NCI-H2171 (cell line): ENCODE results near the gene PRRT2.
A peak's percentile ranks its signal among the peaks of the same experiment; 100 is the strongest.

Experiments
- DNase-seq: peaks from one replicate; lab custom pipeline; 2025; lab: John Stamatoyannopoulos, UW

PRRT2 gene

GRCh38 chr16:29811170-29811895 is 660 bp upstream of the PRRT2 start:
- DNase-seq, result peak; percentile 87

- no peak for DNase-seq
Observed at GRCh38 chr16:29812754-29813643, 1.0 kb downstream of the PRRT2 start.

- DNase-seq, result no peak
Observed at GRCh38 chr16:29813644-29814562, 1.9 kb downstream of the PRRT2 start.

DNA sequence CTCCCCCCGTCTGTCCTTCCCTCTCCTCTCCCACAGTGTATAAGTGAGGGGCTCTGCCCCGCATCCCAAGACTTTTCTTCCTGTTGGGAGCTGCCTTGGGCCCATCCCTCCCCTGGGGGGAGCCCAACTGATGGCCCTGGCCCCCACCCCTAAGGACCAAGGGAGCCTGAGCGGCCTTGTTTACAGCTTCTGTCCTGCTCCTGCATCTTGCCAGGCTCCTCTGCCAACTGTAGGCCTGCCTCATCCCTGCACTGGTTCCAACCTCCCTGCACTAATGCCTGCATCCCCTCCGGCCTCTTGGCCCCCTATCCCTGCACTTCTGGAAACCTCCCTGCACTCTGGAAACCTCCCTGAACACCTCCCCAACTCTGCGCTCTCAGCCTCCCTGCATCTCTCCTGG is 2.6 kb downstream of the PRRT2 start:
- DNase-seq, result no peak

- peak; percentile 91 for DNase-seq
Observed at GRCh38 chr16:29815032-29815721, 3.2 kb downstream of the PRRT2 start.

DNA sequence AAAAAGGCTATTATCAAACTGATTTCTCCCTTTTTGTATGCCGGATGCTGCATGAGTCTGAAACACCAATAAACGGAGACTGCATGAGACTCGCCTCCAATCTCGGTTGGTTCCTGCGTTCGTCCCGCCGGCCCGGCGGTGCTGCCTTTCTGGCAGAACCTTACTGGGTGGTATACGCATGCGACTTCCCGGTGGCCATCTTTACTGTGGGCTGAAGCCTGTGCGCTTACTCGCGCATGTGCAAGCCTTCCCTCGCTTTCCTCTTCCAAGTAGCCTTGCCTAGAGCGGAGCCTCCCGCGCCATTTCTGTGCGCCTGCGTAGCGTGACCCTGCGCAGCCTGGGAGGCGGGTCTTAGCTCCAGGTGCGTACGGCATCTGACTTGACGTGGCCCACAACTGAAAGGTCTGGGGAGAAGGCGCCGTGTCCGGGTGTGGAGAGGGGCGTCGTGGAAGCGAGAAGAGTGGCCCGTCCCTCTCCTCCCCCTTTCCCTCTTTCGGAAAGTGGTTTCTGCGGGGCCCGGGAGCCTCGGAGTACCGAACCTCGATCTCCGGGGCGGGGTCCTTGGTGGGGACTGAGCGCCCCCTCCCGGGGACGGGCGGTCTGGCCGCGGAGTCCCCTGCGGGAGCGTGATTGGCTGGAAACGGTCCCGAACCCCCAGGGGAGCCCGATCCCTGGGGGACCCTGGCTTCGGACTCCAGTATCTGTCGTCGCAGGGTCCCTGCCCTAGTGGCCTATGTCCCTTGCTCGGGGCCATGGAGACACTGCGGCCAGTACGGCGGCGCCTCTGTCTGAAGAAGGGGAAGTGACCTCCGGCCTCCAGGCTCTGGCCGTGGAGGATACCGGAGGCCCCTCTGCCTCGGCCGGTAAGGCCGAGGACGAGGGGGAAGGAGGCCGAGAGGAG is 4.0 kb downstream of the PRRT2 start, which contains the start of gene PAGR1:
Gene PAGR1, plus strand, starts transcription at position 360 of the 901 bp plus-strand sequence. Its CDS starts 374 bp downstream, at position 734.
- peak; percentile 97 for DNase-seq

DNA sequence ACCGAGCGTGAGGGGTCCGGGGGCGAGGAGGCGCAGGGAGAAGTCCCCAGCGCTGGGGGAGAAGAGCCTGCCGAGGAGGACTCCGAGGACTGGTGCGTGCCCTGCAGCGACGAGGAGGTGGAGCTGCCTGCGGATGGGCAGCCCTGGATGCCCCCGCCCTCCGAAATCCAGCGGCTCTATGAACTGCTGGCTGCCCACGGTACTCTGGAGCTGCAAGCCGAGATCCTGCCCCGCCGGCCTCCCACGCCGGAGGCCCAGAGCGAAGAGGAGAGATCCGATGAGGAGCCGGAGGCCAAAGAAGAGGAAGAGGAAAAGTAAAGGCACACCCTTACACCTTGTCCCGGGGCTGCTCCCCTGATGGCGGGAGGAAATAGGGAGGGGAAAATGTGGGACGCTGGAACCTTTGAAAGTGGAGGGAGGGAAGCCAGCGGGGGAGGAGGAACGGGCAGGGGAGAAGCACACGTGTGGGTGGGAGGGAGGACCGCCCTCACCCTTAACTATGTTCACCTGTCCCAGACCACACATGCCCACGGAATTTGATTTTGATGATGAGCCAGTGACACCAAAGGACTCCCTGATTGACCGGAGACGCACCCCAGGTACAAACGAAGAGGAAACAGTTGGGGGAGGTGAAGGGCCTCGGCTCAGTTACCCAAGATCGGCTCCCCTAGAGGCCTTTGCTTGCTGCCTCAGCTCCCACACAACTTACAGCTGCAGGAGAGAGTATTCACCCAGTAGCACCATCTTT is 4.9 kb downstream of the PRRT2 start:
- DNase-seq, result peak; percentile 55

GRCh38 chr16:29818082-29818481 is 6.1 kb downstream of the PRRT2 start:
- DNase-seq, result no peak

DNA sequence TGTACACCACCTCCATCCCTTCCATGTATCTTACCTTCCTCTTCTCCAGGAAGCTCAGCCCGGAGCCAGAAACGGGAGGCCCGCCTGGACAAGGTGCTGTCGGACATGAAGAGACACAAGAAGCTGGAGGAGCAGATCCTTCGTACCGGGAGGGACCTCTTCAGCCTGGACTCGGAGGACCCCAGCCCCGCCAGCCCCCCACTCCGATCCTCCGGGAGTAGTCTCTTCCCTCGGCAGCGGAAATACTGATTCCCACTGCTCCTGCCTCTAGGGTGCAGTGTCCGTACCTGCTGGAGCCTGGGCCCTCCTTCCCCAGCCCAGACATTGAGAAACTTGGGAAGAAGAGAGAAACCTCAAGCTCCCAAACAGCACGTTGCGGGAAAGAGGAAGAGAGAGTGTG is 7.5 kb downstream of the PRRT2 start:
- DNase-seq, result no peak

- peak; percentile 81 for DNase-seq
Observed at GRCh38 chr16:29820271-29820701, 8.3 kb downstream of the PRRT2 start, which contains the start of gene MVP. TSS of gene MVP (plus strand) at chr16:29820462. CDS start at chr16:29830550, 10,088 bp downstream.

- DNase-seq, result peak; percentile 8
Observed at GRCh38 chr16:29820730-29821642, 9.0 kb downstream of the PRRT2 start.

- DNase-seq, result no peak
Observed at GRCh38 chr16:29821643-29822115, 9.7 kb downstream of the PRRT2 start.

GRCh38 chr16:29824589-29825144 is 12.7 kb downstream of the PRRT2 start:
- DNase-seq, result no peak

DNA sequence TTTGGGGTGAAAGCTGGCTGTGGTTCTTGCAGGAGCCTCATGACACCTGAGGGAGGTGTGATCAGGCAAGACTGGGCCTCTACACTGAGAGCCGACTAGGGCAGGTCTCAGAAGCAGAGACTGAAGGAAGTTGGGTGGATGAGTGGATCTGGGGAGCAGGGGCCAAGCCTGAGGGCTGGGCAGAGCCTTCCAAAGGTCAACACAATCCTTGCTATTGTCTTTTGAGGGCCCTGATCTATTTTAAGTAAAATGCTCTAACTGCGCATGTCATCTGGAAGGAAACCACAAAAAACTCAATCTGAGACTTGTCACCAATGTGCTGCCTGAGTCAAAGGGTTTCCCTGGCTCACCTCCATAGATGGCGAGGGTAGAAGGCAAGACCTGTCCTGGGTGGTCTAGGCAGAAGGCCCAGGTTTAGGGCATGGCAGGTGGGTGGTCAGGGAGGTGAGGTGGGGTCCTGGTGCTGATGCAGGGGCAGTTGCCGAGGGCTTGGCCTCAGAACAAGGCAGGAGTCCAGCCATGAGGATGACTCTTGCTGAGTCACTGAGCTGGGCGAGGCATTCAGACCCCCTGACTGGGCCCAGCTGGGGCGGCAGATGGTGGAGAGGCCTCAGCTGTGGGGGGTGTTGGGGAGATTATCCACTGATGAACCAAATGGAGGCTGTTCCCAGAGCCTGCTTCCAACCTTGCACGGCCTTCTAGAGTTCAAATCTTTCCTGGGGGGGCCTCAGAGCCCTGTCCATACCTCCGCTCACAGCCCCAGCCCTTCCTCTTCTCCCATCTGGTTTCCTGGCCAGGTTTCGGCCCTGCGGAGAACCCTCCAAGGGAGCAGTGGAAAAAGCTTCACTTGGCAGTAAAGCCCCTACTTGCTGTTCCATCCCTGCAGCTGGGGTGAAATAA is 13.4 kb downstream of the PRRT2 start:
- peak; percentile 78 for DNase-seq

DNA sequence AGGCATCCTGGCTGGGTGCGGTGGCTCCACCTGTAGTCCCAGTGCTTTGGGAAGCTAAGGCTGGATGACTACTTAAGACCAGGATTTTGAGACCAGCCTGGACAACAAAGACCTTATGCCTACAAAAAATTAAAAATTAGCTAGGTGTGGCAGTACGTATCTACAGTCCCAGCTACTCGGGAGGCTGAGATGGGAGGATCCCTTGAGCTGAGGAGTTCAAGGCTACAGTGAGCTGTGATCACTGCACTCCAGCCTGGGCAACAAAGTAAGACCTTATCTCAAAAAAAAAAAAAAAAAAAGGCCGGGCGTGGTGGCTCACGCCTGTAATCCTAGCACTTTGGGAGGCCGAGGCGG is 14.3 kb downstream of the PRRT2 start:
- no peak for DNase-seq

- no peak for DNase-seq
Observed at GRCh38 chr16:29830774-29831173, 18.8 kb downstream of the PRRT2 start.

GRCh38 chr16:29831490-29831889 is 19.5 kb downstream of the PRRT2 start:
- no peak for DNase-seq
